Stomach (tissue), 9 donors: ENCODE data around the gene ITPKA. TPM values are rescaled to one million over a fixed set of nuclear protein-coding genes. Genes with fewer than 3 reads are reported as not detected.
A peak's percentile ranks its signal among the peaks of the same experiment; 100 is the strongest.

Experiments used
- DNase-seq, 2 donors: peaks; one replicate each; pipeline versions ENCODE4 v3.0.0 to v3.0.0-alpha.2; 2013 to 2019
- H3K27ac ChIP-seq, 5 donors: fragments of 200-600 bp in 4 of 5; sonication (generic) in 4 of 5; one replicate each; pipeline ENCODE4 v1.5.1; 2013 to 2019; ENCODE audit warnings: mild to moderate bottlenecking in 1 of 5, moderate library complexity in 1 of 5
- H3K27me3 ChIP-seq, 3 donors: fragments of 200-600 bp; sonication (generic); one replicate each; pipeline ENCODE4 v1.5.1; 2017 to 2019; ENCODE audit warnings: mixed run types in 1 of 3
- H3K36me3 ChIP-seq, 4 donors: fragments of 200-600 bp; sonication (generic); 1 replicate in 3 of 4; 2 replicates in 1 of 4; pipeline ENCODE4 v1.5.1; 2016 to 2019
- H3K4me1 ChIP-seq, 4 donors: fragments of 200-600 bp; sonication (generic); one replicate each; pipeline ENCODE4 v1.5.1; 2016 to 2019
- H3K4me3 ChIP-seq, 4 donors: fragments of 200-600 bp; sonication (generic) in 3 of 4; one replicate each; pipeline ENCODE4 v1.5.1; 2016 to 2019; ENCODE audit warnings: mild to moderate bottlenecking in 1 of 4
- H3K9me3 ChIP-seq, 4 donors: fragments of 200-600 bp; sonication (generic); one replicate each; pipeline ENCODE4 v1.5.1; 2016 to 2019
- EP300 ChIP-seq: sonication (generic); formaldehyde crosslinking; IDR thresholded peaks from one replicate; pipeline ENCODE4 v1.6.1; 2017; ENCODE audit warnings: antibody characterized with exemption
- POLR2A ChIP-seq, 4 donors: fragments of 450-650 bp; IDR thresholded peaks; one replicate each; pipeline ENCODE4 v1.6.1; 2016; ENCODE audit warnings: antibody characterized with exemption in 4 of 4, control low read depth in 2 of 4, mild to moderate bottlenecking in 1 of 4, moderate library complexity in 1 of 4
- POLR2AphosphoS5 ChIP-seq, 3 donors: sonication (generic); formaldehyde crosslinking; IDR thresholded peaks; one replicate each; pipeline ENCODE4 v1.6.1; 2016; ENCODE audit warnings: antibody characterized with exemption in 3 of 3
- WGBS, 5 donors: extraction: QIAGEN DNeasy Blood & Tissue Kit in 3 of 5; methylation state at CpG; one replicate each; pipeline versions ENCODE4 v1.1.5 to v1.1.7; 2013 to 2018; 5-methylcytosine and 5-hydroxymethylcytosine counted together
- intact Hi-C: fragments of 100-400 bp; cut with DNase I; formaldehyde crosslinking; loops from one replicate; pipeline ENCODE4 v1.15.1; 2023; ENCODE audit warnings: low total_unique reads
- polyA plus RNA-seq, 3 donors: library from polyadenylated mRNA; stranded (reverse); fragments of 200-250 nt; gene quantifications; one replicate each; pipeline ENCODE4 v1.2.3, GENCODE V29; 2013
- total RNA-seq, 5 donors: library from RNA; depleted of rRNA; stranded (reverse); fragments of >200 nt; gene quantifications; one replicate each; pipeline versions ENCODE4 v1.1.0 to v1.2.3, GENCODE V29; 2014 to 2016
- TF ChIP-seq, protein P1 (sequence below), 7 experiments: fragments of 450-650 bp in 4 of 7; fragments of 200-600 bp in 3 of 7; sonication (generic) in 3 of 7; IDR thresholded peaks; one replicate each; pipeline ENCODE4 v1.5.1; 2016 to 2019; ENCODE audit warnings: antibody characterized with exemption in 7 of 7, control low read depth in 2 of 7, mild to moderate bottlenecking in 1 of 7
- donor health status: healthy with polysubstance abuse.
- donor health status: Bipolar disorder and iron deficiency.
- donor health status: healthy.

ITPKA gene
- total and polyA plus RNA-seq, 8 donors, result 3.0 to 308 (median 30.4) TPM

DNA sequence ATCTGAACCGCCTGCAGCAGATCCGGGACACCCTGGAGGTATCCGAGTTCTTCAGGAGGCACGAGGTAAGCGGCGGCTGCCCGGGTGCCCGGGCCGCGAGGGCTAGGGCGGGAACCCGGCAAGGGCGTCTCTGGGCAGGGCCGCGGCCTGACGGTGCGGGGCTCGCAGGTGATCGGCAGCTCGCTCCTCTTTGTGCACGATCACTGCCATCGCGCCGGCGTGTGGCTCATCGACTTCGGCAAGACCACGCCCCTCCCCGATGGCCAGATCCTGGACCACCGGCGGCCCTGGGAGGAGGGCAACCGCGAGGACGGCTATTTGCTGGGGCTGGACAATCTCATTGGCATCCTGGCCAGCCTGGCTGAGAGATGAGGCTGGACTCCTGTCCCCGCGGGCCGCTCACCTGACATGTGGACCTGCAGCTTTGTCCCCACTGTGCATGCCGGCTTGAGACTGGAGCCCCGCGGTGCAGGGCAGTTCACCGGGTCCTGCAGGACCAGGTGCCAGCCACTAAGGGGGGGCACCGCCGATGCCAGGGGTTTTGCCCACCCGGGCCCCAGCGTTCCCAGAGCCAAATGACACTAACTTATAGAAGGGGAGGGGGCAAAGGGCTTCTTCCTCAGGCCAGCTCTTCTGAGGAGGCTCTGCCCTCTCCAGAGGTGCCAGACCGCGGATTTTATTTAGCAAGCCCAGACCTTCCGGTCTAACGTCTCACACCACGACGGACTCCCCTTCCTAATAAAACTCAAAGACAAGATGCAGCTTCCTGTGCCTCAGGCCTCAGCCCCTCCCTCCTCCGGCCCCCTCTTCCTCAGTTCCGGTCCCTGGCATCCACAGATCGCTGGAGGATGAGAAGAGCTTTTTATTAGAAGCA, 9.4 kb downstream of the ITPKA start:
- Histone ChIP-seq H3K27me3 (peaks cover 4 to 64% (median 23%) of the 10 kb centered on the region in 3 donors), H3K9me3 (no peaks in the 10 kb centered on the region), H3K4me1 (peaks cover 14 to 32% (median 23%) of the 10 kb centered on the region in 4 donors), H3K27ac (no peak overlapping the region), H3K36me3 (peaks cover 0 to 13% (median 5%) of the 10 kb centered on the region in 4 donors), H3K4me3 (peak overlapping the region in 3 of 4 donors; percentile 25 to 45 (median 37))
- WGBS, 5 donors, result 41 to 62% (median 56%) methylated on average over 38 to 54 of the region's 54 CpGs
- TF ChIP-seq POLR2AphosphoS5 (IDR thresholded peaks at IDR 0.05), result no peak
- DNase-seq, result peak in 1 of 2 donors; percentile 23
- intact Hi-C loops, result no loop called here

DNA sequence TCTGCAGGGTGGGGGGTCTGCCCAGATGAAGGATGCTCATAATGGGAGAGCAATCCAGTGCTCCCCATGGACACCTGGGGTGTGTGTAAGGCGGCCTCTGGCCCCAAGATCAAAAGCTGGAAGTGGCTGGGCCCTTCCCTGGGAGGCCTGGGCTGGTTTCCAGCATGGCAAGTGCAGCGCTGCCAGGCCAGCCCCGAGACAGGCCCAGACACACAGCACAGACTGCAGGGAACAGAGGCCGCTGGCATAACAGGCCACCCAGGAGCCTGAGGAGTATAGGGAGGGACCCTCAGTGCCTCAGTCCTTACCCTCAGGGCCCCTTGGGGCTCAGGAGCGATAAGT, 10.0 kb downstream of the ITPKA start:
- peaks cover 4 to 59% (median 23%) of the 10 kb centered on the region in 3 donors for H3K27me3 ChIP-seq
- no peaks in the 10 kb centered on the region for H3K9me3 ChIP-seq
- WGBS, 5 donors, result 45 to 70% (median 54%) methylated on average over 1 to 5 of the region's 5 CpGs
- peak in 1 of 2 donors; percentile 72 for DNase-seq
- H3K36me3 ChIP-seq, result peaks cover 0 to 13% (median 5%) of the 10 kb centered on the region in 4 donors
- intact Hi-C loops, result no loop called here
- H3K4me1 ChIP-seq, result peaks cover 19 to 33% (median 28%) of the 10 kb centered on the region in 4 donors
- no peak overlapping the region for H3K27ac ChIP-seq
- H3K4me3 ChIP-seq, result no peak overlapping the region
- no peak for TF ChIP-seq POLR2AphosphoS5 (IDR thresholded peaks at IDR 0.05)
- no peak for TF ChIP-seq POLR2A (IDR thresholded peaks at IDR 0.05)
- TF ChIP-seq, protein P1, sequence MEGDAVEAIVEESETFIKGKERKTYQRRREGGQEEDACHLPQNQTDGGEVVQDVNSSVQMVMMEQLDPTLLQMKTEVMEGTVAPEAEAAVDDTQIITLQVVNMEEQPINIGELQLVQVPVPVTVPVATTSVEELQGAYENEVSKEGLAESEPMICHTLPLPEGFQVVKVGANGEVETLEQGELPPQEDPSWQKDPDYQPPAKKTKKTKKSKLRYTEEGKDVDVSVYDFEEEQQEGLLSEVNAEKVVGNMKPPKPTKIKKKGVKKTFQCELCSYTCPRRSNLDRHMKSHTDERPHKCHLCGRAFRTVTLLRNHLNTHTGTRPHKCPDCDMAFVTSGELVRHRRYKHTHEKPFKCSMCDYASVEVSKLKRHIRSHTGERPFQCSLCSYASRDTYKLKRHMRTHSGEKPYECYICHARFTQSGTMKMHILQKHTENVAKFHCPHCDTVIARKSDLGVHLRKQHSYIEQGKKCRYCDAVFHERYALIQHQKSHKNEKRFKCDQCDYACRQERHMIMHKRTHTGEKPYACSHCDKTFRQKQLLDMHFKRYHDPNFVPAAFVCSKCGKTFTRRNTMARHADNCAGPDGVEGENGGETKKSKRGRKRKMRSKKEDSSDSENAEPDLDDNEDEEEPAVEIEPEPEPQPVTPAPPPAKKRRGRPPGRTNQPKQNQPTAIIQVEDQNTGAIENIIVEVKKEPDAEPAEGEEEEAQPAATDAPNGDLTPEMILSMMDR (IDR thresholded peaks at IDR 0.05), result no peak
- no peak for TF ChIP-seq EP300

DNA sequence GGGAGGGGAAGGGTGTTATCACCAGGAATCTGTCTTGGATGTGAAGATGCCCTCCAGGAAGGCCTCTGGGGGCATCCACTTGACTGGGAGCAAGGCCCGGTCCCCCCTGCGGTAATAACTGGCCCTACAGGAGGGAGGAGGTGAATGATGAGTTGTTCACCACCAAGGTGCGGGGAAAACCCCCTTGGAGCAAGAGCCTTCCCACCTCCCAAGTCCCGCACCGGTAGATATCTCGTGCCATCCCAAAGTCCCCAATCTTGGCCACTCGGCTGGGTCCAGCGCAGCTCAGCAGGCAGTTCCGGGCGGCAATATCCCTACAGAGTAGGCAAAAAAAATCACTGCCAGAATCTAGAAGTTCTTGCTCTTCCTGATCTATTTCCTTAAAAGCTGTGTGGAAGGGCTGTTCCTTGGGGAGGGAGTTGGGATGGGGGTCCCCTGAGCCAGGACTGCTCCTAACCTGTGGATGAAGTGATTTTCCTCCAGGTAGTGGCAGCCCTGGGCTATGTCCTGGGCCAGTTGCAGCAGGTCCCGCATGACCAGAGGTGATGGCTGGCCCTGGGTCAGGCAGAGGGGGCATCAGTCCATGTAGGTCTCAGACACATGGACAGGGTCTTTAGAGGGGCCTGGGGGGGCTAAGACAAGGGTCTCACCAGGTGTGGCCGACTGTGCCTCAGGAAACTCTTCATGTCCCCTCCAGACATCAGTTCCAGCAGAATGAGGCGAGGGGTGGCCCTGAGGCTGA, 11.2 kb downstream of the ITPKA start:
- WGBS, 5 donors, result 92 to 96% (median 96%) methylated on average over 10 to 13 of the region's 13 CpGs
- intact Hi-C loops, result no loop called here
- no peak overlapping the region for H3K4me3 ChIP-seq
- H3K27ac ChIP-seq, result no peak overlapping the region
- H3K4me1 ChIP-seq, result peaks cover 19 to 35% (median 28%) of the 10 kb centered on the region in 4 donors
- no peak for TF ChIP-seq POLR2A (IDR thresholded peaks at IDR 0.05)
- H3K9me3 ChIP-seq, result no peaks in the 10 kb centered on the region
- peaks cover 0 to 13% (median 5%) of the 10 kb centered on the region in 4 donors for H3K36me3 ChIP-seq
- DNase-seq, result no peak
- peaks cover 4 to 49% (median 23%) of the 10 kb centered on the region in 3 donors for H3K27me3 ChIP-seq

DNA sequence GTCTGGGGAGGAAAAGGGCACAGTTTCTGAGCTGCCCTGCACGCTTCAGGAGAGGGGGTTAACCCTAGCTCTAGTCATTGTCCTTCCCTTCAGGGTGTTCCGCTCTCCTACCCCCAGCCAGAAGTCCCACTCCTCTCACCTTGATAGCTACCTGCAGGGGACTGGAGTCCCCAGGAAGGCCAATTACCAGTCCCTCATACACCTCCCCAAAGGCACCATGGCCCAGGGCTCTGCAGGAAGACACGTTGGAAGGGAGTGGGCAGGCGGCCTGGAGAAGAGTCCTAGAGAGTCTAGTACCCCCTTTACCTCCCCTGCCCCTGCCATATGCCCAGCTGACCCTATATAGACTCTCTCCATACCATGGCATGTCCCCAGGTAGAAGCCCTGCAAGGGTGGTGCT, 12.1 kb downstream of the ITPKA start:
- 92 to 97% (median 94%) methylated on average over 3 to 4 of the region's 4 CpGs for WGBS, 5 donors
- intact Hi-C loops, result no loop called here
- H3K27me3 ChIP-seq, result peaks cover 4 to 42% (median 23%) of the 10 kb centered on the region in 3 donors
- TF ChIP-seq POLR2AphosphoS5 (IDR thresholded peaks at IDR 0.05), result no peak
- TF ChIP-seq, protein P1 (IDR thresholded peaks at IDR 0.05), result no peak
- no peak for TF ChIP-seq POLR2A (IDR thresholded peaks at IDR 0.05)
- TF ChIP-seq EP300, result no peak
- H3K9me3 ChIP-seq, result no peaks in the 10 kb centered on the region
- H3K36me3 ChIP-seq, result peaks cover 0 to 13% (median 5%) of the 10 kb centered on the region in 4 donors
- H3K4me3 ChIP-seq, result no peak overlapping the region
- peaks cover 19 to 36% (median 28%) of the 10 kb centered on the region in 4 donors for H3K4me1 ChIP-seq
- no peak for DNase-seq
- no peak overlapping the region for H3K27ac ChIP-seq

DNA sequence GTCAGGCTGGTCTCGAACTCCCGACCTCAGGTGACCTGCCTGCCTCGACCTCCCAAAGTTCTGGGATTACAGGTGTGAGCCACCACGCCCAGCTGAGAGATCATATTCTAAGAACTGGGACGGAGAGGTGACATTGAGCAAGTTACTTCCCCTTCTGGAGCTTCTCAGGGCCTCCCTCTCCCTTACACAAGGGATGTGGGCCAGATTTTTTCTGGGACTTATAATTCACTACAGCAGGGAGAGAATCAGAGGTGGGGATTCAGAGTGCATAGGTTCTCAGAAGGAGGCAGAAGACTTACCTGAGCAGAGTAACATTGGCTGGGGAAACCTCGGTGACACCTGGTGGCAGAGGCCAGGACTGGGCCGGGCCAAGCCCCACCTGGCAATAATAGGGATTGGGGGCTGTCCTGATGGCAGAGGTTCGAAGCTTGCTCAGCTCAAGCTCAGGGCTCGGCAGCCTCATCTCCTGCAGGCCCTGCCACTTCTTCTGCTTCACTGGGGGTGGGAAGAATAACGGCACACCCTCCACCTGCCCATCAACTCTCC, 13.2 kb downstream of the ITPKA start:
- Histone ChIP-seq H3K9me3 (no peaks in the 10 kb centered on the region), H3K4me1 (peaks cover 26 to 37% (median 29%) of the 10 kb centered on the region in 4 donors), H3K27ac (no peak overlapping the region), H3K4me3 (no peak overlapping the region), H3K27me3 (peaks cover 7 to 42% (median 23%) of the 10 kb centered on the region in 3 donors), H3K36me3 (peaks cover 0 to 13% (median 4%) of the 10 kb centered on the region in 4 donors)
- intact Hi-C loops, result no loop called here
- 64 to 76% (median 71%) methylated on average over 8 to 10 of the region's 10 CpGs for WGBS, 5 donors
- no peak for DNase-seq
- no peak for TF ChIP-seq POLR2A (IDR thresholded peaks at IDR 0.05)
- TF ChIP-seq, protein P1 (IDR thresholded peaks at IDR 0.05), result no peak
- no peak for TF ChIP-seq POLR2AphosphoS5 (IDR thresholded peaks at IDR 0.05)
- TF ChIP-seq EP300, result no peak
